GM12878 (cell line): ENCODE results near the gene CSRP1. TPM values are rescaled to one million over a fixed set of nuclear protein-coding genes. Genes with fewer than 3 reads are reported as not detected.
A peak's percentile ranks its signal among the peaks of the same experiment; 100 is the strongest.

ENCODE experiments used
- ATAC-seq: fragments of 200-7000 bp; cut with Tn5 transposase; 3 replicates; pipeline ENCODE4 v1.9.1; 2020; ENCODE audit warnings: mild to moderate bottlenecking, moderate library complexity
- BruUV-seq: library from RNA; stranded (reverse); fragments of 400-500 nt; replicated peaks from 2 replicates; lab custom pipeline; 2021; lab: Mats Ljungman, UMichigan
- CTCF ChIA-PET: fragments of 300-600 bp; sonication (Branson Sonifier 250); formaldehyde crosslinking; extraction: SDS; loops from one replicate; lab custom pipeline; 2021; ENCODE audit warnings: inconsistent platforms; lab: Yijun Ruan, JAX
- POLR2A ChIA-PET: fragments of 350-600 bp; formaldehyde crosslinking; extraction: SDS; loops from one replicate; lab custom pipeline; 2021; ENCODE audit warnings: inconsistent platforms; lab: Charles Lee
- RAD21 ChIA-PET: fragments of 300-600 bp; sonication (Branson Sonifier 250); formaldehyde crosslinking; loops from one replicate; lab custom pipeline; 2023; ENCODE audit warnings: antibody characterized with exemption; ENCODE audit not compliant: unreplicated experiment; lab: Charles Lee
- SMC1A ChIA-PET: fragments of 300-600 bp; sonication (Branson Sonifier 250); formaldehyde crosslinking; loops from one replicate; lab custom pipeline; 2023; ENCODE audit not compliant: unreplicated experiment, uncharacterized antibody; lab: Charles Lee
- DNase-seq: peaks from one replicate; pipeline ENCODE4 v3.0.0-alpha.2; 2011; ENCODE audit warnings: low read depth, low spot score
- FAIRE-seq: peaks from 3 replicates; lab custom pipeline; 2011; peaks lifted over from hg19 to GRCh38; lab: Jason Lieb, UNC
- H2AFZ ChIP-seq: 2 replicates; pipeline ENCODE4 v1.6.0; 2011; ENCODE audit warnings: low read depth, low read length, control low read depth; ENCODE audit not compliant: control insufficient read depth
- H3K27ac ChIP-seq: 2 replicates; pipeline ENCODE4 v1.5.1; 2011; ENCODE audit warnings: control low read depth; ENCODE audit not compliant: control insufficient read depth, insufficient read depth
- H3K27me3 ChIP-seq, 2 experiments: replicated peaks in 1 of 2; 2 replicates each; pipeline versions ENCODE4 v1.6.0 to v1.6.1; 2011; ENCODE audit warnings: low read length in 1 of 2; ENCODE audit not compliant: control insufficient read depth in 2 of 2, insufficient read depth in 2 of 2
- H3K36me3 ChIP-seq, 2 experiments: 2 replicates each; pipeline ENCODE4 v1.5.1; 2011; ENCODE audit warnings: low read length in 1 of 2; ENCODE audit not compliant: control insufficient read depth in 2 of 2, insufficient read depth in 2 of 2
- H3K4me1 ChIP-seq: 2 replicates; pipeline ENCODE4 v1.6.1; 2011; ENCODE audit warnings: mild to moderate bottlenecking, low read length, moderate library complexity, mixed read lengths; ENCODE audit not compliant: control insufficient read depth, insufficient read depth
- H3K4me2 ChIP-seq: 2 replicates; pipeline ENCODE4 v1.6.0; 2011; ENCODE audit warnings: control low read depth; ENCODE audit not compliant: control insufficient read depth, insufficient read depth
- H3K4me3 ChIP-seq: fragments of 200-600 bp; sonication (generic); 2 replicates; pipeline ENCODE4 v1.5.1; 2016
- H3K79me2 ChIP-seq: 2 replicates; pipeline ENCODE4 v1.6.0; 2011; ENCODE audit warnings: low read length; ENCODE audit not compliant: control insufficient read depth, insufficient read depth
- H3K9ac ChIP-seq: 2 replicates; pipeline ENCODE4 v1.8.0; 2011; ENCODE audit warnings: low read length, control low read depth, mixed read lengths; ENCODE audit not compliant: control insufficient read depth, insufficient read depth
- H3K9me3 ChIP-seq: replicated peaks from 3 replicates; pipeline ENCODE4 v1.5.1; 2011; ENCODE audit warnings: mild to moderate bottlenecking, low read length; ENCODE audit not compliant: control insufficient read depth, insufficient read depth
- H4K20me1 ChIP-seq: 2 replicates; pipeline ENCODE4 v1.6.0; 2011; ENCODE audit not compliant: control insufficient read depth, insufficient read depth
- EED ChIP-seq: sonication (generic); IDR thresholded peaks from 2 replicates; pipeline ENCODE4 v1.6.1; 2016; ENCODE audit warnings: antibody characterized with exemption, low read depth
- RELA ChIP-seq: fragments of 450-650 bp; IDR thresholded peaks from 2 replicates; pipeline ENCODE4 v1.8.0; 2014; ENCODE audit warnings: borderline replicate concordance; ENCODE audit not compliant: partially characterized antibody
- SMAD1 ChIP-seq: fragments of 450-650 bp; IDR thresholded peaks from 2 replicates; pipeline ENCODE4 v1.6.1; 2018; ENCODE audit warnings: mild to moderate bottlenecking, low read depth; ENCODE audit not compliant: partially characterized antibody
- TARDBP ChIP-seq: IDR thresholded peaks from 2 replicates; pipeline ENCODE4 v1.6.1; 2016; ENCODE audit warnings: borderline replicate concordance
- WGBS: methylation state at CpG from one replicate; pipeline ENCODE4 v1.1.6; 2016; ENCODE audit warnings: low lambda C conversion rate; ENCODE audit not compliant: insufficient replicate concordance, insufficient coverage; ENCODE audit errors: missing lambda C conversion rate; 5-methylcytosine and 5-hydroxymethylcytosine counted together
- in situ Hi-C: fragments of 300-500 bp; cut with MboI; formaldehyde crosslinking; loops from 9 replicates; pipeline ENCODE4 v1.14.3; 2018; ENCODE audit warnings: mixed read lengths
- intact Hi-C: fragments of 100-400 bp; cut with micrococcal nuclease; formaldehyde crosslinking; loops from one replicate; pipeline ENCODE4 v1.14.2; 2022; ENCODE audit not compliant: unreplicated experiment
- polyA plus RNA-seq, 11 experiments: library from polyadenylated mRNA; depleted of rRNA in 4 of 11; unstranded in 6 of 11; stranded (reverse) in 5 of 11; fragments of >200 nt; fragmentation: Nextera tagmentation in 4 of 11; fragmentation: Illumina TruSeq in 1 of 11; extraction: Ambion mirVana in 4 of 11; extraction: Trizol in 1 of 11; gene quantifications; 1 replicate in 1 of 11; 2 replicates in 10 of 11; pipeline versions ENCODE4 v1.2.1 to v1.2.3, GENCODE V29; 2011 to 2016; ENCODE audit warnings: inconsistent platforms in 2 of 11, missing spikeins in 2 of 11, low read depth in 1 of 11
- total RNA-seq, 4 experiments: library from RNA; depleted of rRNA in 3 of 4; stranded (reverse); fragments of >200 nt in 3 of 4; fragmentation: Illumina TruSeq in 1 of 4; extraction: Trizol in 1 of 4; gene quantifications; 2 replicates each; pipeline versions ENCODE4 v1.2.1 to v1.2.3, GENCODE V29; 2013 to 2021

CSRP1 gene
- total and polyA plus RNA-seq, 10 of the 15 experiments (the other 5 are each of a cell fraction or from before 2014, with no cell fraction given) = 23.4 to 99.2 (median 80.7) TPM

GRCh38 chr1:201528631-201529252, 21.8 kb upstream of the CSRP1 start:
- ChIA-PET POLR2A (no interaction called here), SMC1A (no interaction called here), RAD21 (interaction anchor here (0.7 kb wide), 1 partner anchor 17 kb away, joined by 3 read pairs; no protein-coding TSS in a partner anchor), CTCF (interaction anchor here (1.2 to 4.1 kb wide), 4 partner anchors 17 to 278 kb away, joined by 3 to 27 read pairs (median 4); no protein-coding TSS in a partner anchor)
- no peak overlapping the region for H3K4me3 ChIP-seq
- no TSS peak for BruUV-seq
- H3K79me2 ChIP-seq = no peaks in the 10 kb centered on the region
- H3K9ac ChIP-seq = no peak overlapping the region
- FAIRE-seq = peak; percentile 54
- ATAC-seq = no peak
- no peaks in the 10 kb centered on the region for H3K9me3 ChIP-seq
- in situ Hi-C loops = no loop called here
- H3K36me3 ChIP-seq = no peaks in the 10 kb centered on the region
- H3K27ac ChIP-seq = no peak overlapping the region
- H3K4me1 ChIP-seq = no peaks in the 10 kb centered on the region
- no peak overlapping the region for H2AFZ ChIP-seq
- 64% methylated on average over 3 of the region's 3 CpGs for WGBS
- intact Hi-C loops = no loop called here
- DNase-seq = no peak
- no peak overlapping the region for H3K4me2 ChIP-seq
- H3K27me3 ChIP-seq = no peaks in the 10 kb centered on the region
- H4K20me1 ChIP-seq = no peaks in the 10 kb centered on the region
- TF ChIP-seq RELA (no peak), SMAD1 (no peak), TARDBP (no peak)

- BruUV-seq = no TSS peak
- CTCF ChIA-PET = interaction anchor here (0.7 to 1.6 kb wide), 3 partner anchors 16 to 31 kb away, joined by 3 read pairs; no protein-coding TSS in a partner anchor
- FAIRE-seq (no peak), DNase-seq (no peak), ATAC-seq (no peak)
- no peak for TF ChIP-seq EED
- H3K79me2 ChIP-seq = no peaks in the 10 kb centered on the region
- H3K27ac ChIP-seq = no peak overlapping the region
- RAD21 ChIA-PET = no interaction called here
- no peaks in the 10 kb centered on the region for H3K27me3 ChIP-seq
- H3K9me3 ChIP-seq = no peaks in the 10 kb centered on the region
- SMC1A ChIA-PET = no interaction called here
- no peaks in the 10 kb centered on the region for H3K4me1 ChIP-seq
- POLR2A ChIA-PET = no interaction called here
- in situ Hi-C loops (no loop called here), intact Hi-C loops (no loop called here)
- no peak overlapping the region for H2AFZ ChIP-seq
- 74% methylated on average over 4 of the region's 5 CpGs for WGBS
- H3K36me3 ChIP-seq = no peaks in the 10 kb centered on the region
- H3K4me2 ChIP-seq = no peak overlapping the region
- H3K9ac ChIP-seq = no peak overlapping the region
- no peak overlapping the region for H3K4me3 ChIP-seq
- H4K20me1 ChIP-seq = no peaks in the 10 kb centered on the region
Observed at GRCh38 chr1:201527879-201528278, 21.0 kb upstream of the CSRP1 start.
